GM18951 (cell line): Measurements from ENCODE around the gene DAAM2.

ENCODE experiments used
- POLR2A ChIP-seq: IDR thresholded peaks from 4 replicates; pipeline ENCODE4 v1.6.1; 2011; ENCODE audit warnings: mild to moderate bottlenecking; ENCODE audit not compliant: insufficient read length, insufficient read depth; ENCODE audit errors: extremely low read depth
- in situ Hi-C: fragments of 300-500 bp; cut with MboI; formaldehyde crosslinking; loops from one replicate; pipeline ENCODE4 v1.12.0; 2022; ENCODE audit warnings: low sequenced_read_pairs, mixed read lengths, inconsistent platforms; ENCODE audit not compliant: unreplicated experiment

DAAM2 gene

DNA sequence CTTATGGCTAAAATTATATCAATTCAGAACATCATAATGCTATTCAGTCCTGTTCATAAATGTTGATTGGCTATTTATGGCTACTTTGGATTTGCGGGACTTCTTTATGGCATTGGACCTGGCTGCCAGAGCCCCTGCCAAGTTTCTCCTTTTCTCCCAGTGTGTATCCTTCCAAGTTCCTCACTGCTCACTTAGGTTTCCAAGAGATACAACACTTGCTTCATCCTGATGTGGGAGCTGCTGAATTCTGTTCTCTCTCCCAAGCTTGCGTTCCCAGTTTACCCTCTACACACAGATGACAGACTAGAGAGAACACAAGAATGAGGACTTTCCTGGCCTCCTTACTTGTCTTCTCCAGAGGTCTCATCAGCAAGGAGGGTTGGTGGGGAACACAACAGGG is 18.4 kb upstream of the DAAM2 start:
- in situ Hi-C loops, result no loop called here
- no peak for TF ChIP-seq POLR2A

GRCh38 chr6:39776581-39776980 is 15.6 kb upstream of the DAAM2 start:
- in situ Hi-C loops, result no loop called here
- no peak for TF ChIP-seq POLR2A

DNA sequence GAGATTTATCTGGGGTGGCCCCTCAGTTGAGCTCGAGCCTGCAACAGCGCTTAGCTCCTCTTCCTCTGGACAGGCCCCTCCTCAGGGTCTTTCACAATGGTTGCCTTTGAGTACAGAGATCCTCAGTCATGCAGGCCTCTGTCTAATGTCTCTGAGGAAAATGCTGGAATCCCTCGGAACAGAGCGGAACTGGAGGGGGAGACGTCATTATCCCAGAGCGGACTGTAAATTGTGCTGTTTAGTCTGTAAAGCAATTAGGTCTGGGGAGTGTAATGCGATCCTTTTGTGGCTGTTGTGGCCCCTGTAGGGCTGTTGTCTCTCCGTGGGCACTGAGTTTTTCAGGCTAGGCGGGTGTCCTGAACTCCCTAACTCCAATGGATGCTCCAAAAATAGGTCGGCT is 15.0 kb upstream of the DAAM2 start:
- in situ Hi-C loops, result no loop called here
- no peak for TF ChIP-seq POLR2A

DNA sequence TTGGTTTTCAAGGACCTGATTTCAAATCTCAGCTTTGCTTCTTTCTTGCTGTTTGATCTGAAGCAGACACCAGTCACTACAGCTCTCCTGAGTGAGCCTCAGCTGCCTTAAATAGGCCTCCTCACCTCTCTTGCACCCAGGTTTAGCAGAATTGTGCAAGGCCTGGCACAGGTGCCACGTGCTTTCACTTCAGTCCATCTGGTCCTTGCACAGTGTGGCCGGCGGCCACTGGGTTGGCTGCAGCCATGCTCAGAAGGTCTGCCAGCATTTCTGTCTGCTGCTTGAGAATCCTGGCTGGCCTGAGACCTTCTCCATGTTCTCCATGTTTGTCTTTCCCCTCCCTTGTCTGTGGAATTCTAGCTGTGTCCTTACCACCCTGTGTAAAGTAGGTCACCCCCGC is 14.5 kb upstream of the DAAM2 start:
- in situ Hi-C loops, result no loop called here
- no peak for TF ChIP-seq POLR2A

DNA sequence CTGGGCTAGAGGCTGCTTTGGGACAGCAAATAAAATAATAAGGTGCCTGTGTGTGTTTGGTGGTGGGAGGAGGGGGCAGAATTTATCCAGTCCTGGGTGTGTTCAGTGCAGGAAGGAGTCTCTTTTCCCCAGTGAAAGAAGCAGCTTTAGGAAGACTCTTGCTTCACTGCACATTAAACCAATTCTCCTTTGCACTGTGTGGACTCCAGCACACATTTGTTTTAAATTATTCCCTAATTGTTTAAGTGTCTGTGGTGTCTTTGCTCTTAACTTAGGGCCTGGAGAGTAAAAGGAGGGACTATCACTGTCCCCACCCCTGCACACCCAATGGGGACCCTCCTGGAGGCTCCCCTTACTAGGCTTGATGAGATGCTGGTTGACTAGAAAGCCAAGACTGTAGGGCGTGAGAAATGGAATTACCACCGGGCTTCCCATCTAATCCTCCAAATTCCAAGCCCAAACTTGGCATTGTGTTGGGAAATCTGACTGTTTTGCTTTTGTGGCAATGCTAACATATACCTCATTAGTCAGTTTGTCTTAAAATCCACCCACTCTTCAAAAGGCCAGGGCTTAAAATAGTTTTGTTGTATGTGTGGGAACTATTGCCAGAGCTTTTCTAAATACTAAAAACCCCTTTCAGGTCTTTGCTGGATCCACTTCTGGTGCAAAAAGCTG is 13.5 kb upstream of the DAAM2 start:
- TF ChIP-seq POLR2A, result no peak
- in situ Hi-C loops, result no loop called here

DNA sequence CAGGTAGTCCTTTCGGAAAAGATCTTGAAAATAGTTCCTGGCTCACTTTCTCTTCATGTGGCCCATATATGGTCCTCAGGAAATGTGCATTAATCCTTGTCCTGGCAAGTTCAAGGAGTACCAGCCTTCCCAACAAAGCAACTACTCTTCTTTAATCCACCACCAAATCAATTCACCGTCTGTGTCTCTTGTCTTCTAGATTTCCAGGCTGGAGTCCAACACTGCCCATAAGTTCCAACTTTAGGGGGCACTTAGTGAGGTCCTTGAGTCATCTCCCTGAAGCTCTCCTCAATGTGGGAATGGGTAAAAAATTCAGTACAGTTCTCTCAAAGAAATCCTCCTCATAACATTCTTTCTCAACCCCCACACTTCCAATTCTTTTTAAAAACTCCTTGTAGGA is 6.9 kb upstream of the DAAM2 start:
- no peak for TF ChIP-seq POLR2A
- in situ Hi-C loops, result no loop called here

- in situ Hi-C loops, result no loop called here
- TF ChIP-seq POLR2A, result no peak
Observed at GRCh38 chr6:39786649-39787048, 5.5 kb upstream of the DAAM2 start.

GRCh38 chr6:39787322-39787721 is 4.9 kb upstream of the DAAM2 start:
- TF ChIP-seq POLR2A, result no peak
- in situ Hi-C loops, result no loop called here

DNA sequence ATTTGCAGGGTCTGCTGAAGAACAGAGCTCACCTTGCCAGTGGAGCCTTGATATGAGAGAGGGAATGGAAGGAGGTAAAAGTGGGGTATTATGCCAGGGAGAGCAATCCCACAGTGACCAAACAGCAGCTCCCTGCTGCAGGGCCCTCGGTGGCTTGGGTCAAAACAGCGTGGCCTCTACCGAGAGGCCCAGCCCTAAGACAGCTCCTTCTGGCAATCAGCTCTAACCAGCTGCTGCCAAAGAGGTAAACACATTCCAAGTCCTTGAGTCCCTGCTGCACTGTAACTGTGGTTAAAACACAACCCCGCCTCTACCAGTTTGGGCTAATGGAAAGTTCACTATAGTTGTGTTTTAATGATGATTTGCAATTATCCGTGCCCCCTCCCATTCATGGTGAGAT is 1.4 kb upstream of the DAAM2 start:
- no peak for TF ChIP-seq POLR2A

GRCh38 chr6:39791311-39791710 is 865 bp upstream of the DAAM2 start:
- in situ Hi-C loops, result no loop called here
- no peak for TF ChIP-seq POLR2A

More for the DNA sequence above, 1.4 kb upstream of the DAAM2 start:
- in situ Hi-C loops, result no loop called here

- no peak for TF ChIP-seq POLR2A
- in situ Hi-C loops, result no loop called here
Observed at GRCh38 chr6:39792540-39793450, 619 bp downstream of the DAAM2 start.

GRCh38 chr6:39793516-39793915 is 1.3 kb downstream of the DAAM2 start:
- no peak for TF ChIP-seq POLR2A
- in situ Hi-C loops, result no loop called here

DNA sequence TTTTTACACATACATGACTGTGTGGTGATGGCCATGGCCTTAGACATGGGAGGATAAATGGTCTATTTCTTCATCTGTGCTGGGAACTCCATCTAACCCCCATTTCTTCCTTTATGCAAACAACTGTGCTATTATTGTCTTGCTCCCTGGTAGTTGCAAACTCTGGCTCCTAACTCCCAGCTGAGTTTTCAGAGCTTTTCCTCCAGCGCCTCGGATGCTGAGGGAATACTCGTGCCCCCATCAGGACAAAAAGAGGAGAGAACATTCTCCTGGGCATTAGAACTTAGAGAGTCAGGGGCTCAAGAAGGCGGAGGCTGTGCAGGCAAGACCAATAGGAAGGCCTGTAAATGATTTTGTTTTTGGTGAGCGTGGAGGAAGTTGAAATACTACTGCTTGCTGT is 2.1 kb downstream of the DAAM2 start:
- no peak for TF ChIP-seq POLR2A
- in situ Hi-C loops, result no loop called here

DNA sequence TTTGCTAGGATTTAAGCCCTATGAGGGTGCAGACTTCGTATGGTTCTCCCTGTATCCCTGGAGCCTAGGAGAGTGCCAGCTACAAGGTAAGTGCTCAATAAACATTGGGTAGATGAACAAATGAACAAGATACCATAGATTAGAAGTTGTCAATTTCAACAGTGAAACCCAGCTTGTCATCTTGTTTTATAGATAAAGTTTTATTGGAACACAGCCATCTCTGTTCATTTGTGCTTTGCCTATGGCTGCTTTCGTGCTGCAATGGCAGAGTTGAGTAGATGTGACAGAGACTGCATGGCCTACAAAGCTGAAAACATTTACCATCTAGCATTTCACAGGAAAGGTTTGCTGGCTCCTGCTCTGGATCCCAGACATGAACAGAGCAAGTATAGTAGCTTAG is 5.6 kb downstream of the DAAM2 start:
- TF ChIP-seq POLR2A, result no peak
- in situ Hi-C loops, result no loop called here
